ENCODE measurements around the gene SLC13A1.

DNA sequence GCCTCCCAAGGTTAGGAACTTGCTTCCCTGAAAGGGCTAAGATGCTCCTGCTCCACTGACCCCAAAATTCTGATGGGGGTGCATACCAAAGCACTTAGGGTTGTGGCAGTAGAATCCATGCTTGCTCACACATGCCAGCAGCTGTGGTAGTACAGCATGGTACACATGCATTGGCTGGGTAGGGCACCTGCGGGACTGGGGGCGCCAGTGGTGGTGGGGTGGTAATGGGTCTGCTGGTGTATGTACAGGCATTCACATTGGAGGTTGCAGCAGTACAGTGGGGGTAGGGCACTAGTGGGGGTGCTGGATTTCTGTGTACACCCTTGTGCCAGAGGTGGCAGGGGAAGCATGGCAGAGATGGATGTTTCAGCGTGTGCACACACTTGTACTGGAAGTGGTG lies 132.0 kb downstream of the SLC13A1 start:
- TF ChIP-seq POLR2A (IDR thresholded peaks at IDR 0.05), result no peak
- TF ChIP-seq POLR2AphosphoS5 (IDR thresholded peaks at IDR 0.05), result no peak
- TF ChIP-seq, protein P1, sequence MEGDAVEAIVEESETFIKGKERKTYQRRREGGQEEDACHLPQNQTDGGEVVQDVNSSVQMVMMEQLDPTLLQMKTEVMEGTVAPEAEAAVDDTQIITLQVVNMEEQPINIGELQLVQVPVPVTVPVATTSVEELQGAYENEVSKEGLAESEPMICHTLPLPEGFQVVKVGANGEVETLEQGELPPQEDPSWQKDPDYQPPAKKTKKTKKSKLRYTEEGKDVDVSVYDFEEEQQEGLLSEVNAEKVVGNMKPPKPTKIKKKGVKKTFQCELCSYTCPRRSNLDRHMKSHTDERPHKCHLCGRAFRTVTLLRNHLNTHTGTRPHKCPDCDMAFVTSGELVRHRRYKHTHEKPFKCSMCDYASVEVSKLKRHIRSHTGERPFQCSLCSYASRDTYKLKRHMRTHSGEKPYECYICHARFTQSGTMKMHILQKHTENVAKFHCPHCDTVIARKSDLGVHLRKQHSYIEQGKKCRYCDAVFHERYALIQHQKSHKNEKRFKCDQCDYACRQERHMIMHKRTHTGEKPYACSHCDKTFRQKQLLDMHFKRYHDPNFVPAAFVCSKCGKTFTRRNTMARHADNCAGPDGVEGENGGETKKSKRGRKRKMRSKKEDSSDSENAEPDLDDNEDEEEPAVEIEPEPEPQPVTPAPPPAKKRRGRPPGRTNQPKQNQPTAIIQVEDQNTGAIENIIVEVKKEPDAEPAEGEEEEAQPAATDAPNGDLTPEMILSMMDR (IDR thresholded peaks at IDR 0.05), result no peak

All from prostate gland (tissue), 2 donors.